DMS79 treated with DMSO at 0.1 percent for 48 hours (cell line): ENCODE data around the gene MARVELD1.

Experiments used
- DNase-seq: peaks from one replicate; lab custom pipeline; 2025; lab: John Stamatoyannopoulos, UW

MARVELD1 gene

DNA sequence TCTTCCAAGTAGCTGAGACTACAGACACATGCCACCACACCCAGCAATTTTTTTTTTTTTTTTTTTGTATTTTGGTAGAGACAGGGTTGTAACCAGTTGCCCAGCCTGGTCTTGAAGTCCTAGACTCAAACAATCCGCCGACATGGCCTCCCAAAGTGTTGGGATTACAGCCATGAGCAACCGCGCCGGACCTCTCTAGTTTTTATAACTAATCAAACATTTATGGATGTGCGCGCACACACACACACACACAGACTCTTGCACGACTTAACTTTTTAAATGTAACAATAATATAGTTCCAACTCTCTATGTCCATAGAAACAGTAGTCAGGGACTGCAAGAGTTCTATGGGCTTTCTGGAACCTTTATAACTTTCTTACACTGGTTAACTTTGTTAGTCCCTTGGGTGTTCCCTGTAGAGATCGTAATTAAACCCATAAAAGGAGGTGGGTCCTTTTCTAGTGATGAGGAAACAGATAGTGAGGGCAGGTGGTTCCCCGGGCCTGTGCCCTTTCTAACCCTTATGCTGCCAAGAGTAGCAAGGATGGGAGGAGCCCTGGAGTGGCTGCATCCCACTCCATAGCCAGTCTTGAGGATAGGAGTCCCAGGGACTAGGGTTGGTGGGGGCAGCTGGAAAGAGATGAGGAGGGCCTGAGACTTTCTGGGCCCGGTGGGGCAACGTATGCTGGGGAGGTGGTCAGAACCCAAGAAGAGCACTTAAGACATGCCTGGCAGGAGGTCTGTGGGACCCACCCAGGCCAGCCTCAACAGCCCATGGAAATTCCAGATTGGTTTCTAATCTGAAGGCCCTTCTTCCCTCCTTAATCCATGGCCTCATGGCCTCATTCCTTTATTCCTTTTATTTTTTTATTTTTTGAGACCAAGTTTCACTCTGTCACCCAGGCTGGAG, 8.6 kb downstream of the MARVELD1 start:
- no peak for DNase-seq

DNA sequence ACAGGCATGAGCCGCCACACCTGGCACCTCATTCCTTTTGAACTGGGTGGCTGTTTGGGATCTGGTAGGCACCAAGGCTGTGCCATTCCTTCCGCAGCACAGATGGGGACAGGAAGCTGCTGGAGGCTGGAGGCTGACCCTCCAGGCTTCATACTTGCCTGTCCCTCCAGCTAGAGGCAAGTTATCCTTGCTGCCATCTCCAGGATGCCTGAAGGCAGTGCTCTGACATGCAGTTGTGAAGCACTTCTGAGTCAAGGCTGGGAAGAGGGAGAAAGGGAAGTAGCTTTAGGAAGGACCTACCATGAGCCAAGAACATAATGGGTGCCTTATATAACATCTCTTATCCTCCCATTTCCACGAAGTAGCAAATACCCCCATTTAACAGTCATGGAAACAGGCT, 9.5 kb downstream of the MARVELD1 start:
- no peak for DNase-seq

DNA sequence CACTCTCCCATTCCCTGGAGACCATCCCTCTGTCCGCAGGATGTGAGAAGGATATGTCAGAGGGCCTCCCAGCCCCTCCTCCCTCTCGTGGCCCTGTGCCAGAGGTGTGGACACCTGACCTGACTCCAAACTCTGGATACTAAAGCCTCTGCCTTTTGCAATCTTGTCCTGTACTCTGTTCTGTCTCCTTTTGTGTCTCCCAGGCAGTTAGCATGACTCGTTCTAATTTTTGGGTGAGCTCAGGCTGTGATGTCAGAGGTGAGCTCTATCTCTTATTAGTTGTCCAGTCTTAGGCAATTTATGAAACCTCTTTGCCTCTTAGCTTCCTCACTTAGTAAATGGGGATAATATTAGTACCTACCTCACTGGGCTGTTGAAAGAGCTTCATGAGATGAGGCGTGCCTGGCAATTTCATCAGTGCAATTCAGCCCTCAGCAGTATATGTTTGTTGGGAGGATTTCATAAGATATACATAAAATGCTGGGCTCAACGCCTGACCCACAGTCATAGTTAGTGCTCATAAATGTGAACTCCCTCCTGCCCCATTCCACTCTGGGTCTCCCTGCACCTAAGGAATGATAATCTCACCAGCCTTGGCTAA, 10.9 kb downstream of the MARVELD1 start:
- no peak for DNase-seq

DNA sequence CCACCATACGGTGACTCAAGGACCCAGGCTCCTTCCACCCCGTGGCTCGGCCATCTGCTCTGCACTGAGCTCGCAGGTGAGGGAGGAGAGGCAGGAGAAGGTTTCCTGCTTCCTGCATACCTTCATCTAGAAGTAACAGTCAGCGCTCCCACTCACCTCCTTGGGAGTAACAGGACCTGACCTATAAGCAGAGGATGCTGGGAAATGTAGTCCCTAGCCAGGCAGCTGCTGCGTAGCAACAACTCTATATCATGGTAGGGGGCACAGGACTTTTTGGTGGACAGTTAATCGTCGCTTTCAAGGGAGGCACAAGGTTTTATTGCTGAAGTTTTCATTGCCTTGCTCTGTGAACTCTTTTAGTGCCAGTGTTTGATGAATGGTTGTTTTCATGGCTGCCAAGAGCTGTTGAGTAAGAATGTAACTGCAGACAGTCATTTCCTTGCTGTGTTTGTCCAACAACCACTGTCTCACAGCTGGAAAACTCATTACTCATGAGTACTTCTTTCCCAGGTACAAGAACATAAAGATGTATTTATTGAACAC, 13.2 kb downstream of the MARVELD1 start:
- DNase-seq: no peak

DNA sequence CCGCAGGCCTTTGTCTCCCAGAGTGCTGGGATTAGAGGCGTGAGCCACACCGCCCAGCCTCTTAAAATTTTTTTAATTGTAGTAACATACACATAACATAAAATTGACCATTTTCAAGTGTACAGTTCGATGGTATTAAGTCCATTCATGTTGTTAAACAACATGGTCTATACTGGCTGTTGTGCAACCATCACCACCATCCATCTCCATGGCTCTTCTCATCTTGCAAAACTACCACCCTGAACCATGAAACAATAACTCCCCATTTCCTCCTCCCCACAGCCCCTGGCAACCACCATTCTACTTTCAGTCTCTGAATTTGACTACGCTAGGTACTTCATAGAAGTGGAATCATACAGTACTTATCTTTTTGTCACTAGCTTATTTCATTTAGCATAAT, 15.5 kb downstream of the MARVELD1 start:
- DNase-seq: no peak

DNA sequence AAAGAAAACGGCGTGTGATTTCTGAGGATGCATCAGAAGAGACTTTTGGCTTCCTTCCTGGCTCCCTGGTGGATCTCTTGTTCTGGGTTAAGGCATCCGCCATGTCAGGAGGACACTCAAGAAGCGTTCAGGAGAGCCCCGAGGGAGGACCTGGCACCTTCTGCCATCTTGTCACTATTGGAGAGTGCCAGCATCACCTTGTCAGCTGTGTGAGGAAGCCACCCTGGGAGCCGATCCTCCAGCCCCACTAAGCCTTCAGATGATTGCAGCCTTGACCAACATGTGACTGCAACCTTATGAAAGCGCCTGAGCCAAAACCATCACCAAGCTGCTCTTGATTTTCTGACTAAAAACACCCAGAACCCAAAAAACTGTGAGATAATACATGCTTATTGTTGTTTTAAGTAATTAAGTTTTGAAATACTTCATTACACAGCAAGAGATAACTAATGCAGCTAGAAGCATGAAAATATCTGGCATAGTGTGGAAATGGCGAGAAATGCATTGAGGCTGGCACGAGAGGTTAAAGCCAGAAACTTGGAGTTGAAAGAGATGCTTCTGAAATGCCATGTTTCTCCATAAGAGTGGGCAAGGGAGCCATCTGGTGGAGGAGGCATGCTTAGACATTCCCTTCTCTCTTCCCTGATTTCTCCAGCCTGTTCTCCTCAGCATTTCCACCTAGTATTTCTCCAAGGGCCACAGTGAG, 18.0 kb downstream of the MARVELD1 start:
- DNase-seq: peak; percentile 22

DNA sequence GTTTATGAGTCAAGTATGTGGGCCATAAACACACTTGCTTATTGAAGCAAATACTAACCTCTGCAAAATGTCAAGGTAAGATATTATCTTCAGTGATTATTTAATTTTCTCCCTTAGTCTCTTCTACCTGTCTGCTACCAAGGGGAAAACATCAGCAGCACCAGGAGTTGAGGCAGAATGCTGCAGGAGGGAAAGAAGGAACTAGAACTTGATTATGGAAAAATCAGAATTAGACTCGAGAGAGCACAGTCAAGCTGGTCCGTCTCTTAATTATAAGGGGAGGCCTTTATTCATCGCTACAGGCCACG, 18.5 kb downstream of the MARVELD1 start:
- no peak for DNase-seq

DNA sequence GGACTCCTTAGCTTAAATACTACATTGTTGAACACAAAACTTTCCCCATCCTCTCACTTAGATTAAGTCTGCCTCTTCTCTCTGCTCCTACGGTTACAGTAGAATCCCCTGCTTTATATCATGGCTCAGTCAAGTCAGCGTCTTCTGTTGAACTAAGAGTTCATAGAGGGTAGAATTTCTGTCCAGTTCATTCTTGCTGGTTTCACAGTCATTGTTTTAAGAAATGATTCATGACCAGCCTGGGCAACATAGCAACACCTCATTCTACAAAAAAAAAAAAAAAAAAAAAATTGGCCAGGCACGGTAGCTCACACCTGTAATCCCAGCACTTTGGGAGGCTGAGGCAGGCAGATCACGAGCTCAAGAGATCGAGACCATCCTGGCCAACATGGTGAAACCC, 19.7 kb downstream of the MARVELD1 start:
- DNase-seq: no peak

DNA sequence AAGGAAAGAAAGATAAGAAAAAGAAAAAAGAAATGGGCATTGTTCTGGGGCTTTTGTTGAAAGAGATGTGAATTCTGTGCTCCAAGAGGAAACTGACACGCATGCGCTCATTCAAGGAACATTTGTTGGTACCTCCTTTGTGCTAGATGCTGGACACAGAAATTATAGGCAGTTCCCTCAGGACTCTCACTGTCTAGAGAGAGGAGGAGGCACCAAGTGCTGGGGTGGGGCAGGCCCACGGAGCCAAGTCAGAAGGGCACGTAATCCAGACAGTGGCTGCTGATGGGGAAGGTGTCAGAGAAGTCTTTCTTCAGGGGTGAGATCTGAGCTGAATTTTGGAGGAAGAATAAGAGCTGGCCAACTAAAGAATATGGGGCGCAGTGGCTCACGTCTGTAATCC, 20.5 kb downstream of the MARVELD1 start:
- no peak for DNase-seq

DNA sequence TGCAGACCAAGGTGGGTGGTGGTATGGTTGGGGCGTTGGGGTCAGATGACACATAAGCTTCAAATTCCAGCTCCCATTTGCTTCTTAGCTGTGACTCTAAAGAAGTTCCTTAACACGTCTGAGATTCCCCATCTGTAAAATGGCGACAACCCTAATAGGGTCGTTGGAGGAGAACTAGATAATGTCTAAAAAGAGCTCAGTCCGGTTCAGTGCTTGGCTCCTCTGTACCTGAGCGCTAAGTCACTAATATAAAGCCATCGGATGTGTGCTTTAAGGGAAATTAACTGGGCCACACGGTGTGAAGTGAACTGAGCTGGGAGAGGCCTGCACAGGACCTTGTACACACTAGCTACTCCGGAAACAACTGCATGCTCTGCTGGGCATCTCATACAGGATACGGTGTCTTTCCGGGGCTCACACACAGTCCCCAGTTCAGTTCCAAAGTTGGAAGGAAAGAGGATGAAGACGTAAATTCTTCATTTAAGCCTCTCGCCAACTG, 22.9 kb downstream of the MARVELD1 start:
- no peak for DNase-seq

DNA sequence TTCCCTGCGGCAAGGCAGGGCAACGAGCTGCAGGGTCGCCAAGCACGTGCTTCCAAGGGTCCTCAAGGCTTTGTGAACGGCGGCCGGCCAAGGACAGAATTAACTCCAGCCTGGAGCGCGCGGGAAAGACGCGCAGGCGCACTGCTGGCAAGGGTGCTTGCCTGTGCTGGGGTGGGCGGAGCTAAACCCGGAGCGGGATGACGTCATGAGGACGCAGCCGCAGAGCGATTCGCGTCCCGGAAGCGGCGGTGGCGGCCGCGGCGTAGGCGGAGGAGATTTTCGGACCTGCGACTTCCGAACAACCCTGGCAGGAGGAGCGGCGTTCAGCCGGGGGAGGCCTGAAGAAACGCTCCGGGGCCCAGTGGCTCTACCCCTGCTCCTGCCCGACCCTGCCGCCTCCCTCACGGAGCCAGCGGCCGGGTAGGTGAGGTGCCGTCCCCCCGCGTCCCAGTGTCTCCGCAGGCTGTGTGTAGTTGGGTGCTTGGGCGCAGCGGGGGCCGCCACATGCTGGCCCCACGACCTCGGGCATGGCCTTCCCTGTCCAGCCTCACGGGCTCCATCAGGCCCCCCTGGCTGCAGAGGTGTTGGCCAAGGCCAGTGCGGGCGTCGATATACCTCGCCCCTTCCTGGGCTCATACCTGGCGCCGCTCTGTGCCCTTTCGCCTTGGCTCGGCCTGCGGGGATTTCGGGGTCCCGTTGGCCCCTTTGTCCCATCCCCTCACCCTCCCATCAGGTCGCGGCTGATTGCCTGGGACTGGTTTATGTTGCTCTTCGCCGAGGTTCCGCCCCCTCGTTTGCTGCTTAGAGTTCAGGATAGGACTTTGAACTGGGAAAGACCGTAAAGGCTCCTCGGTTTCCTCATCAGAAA, 23.6 kb downstream of the MARVELD1 start, which contains the start of gene ZFYVE27:
ZFYVE27 (plus strand) TSS at position 227 of the 868 bp plus-strand sequence. CDS start 1,350 bp downstream, outside the sequence.
- DNase-seq: peak; percentile 66

DNA sequence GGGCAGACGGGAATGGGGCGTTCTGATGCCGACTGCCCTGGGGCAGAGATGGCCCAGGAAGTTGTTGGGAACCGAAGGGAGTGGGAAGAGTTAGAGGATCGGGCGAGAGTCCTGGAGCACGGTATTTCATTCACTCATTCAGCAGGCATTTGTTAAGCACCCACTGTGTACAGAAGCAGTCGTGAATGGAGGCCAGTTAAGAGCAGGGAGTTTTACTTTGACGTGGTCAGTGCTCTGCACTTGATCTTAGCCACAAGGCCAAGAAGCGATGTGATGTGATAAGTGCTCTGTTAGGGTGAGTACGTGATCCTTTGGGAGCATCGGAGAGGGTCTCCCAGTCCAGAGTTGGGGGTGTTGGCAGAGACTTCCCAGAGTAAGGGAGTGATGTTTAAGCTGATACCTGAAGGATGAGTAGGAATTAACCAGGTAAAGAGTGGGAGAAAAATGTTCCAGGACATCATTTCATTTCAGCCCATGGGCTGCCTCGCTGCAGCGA, 24.3 kb downstream of the MARVELD1 start:
- DNase-seq: no peak

DNA sequence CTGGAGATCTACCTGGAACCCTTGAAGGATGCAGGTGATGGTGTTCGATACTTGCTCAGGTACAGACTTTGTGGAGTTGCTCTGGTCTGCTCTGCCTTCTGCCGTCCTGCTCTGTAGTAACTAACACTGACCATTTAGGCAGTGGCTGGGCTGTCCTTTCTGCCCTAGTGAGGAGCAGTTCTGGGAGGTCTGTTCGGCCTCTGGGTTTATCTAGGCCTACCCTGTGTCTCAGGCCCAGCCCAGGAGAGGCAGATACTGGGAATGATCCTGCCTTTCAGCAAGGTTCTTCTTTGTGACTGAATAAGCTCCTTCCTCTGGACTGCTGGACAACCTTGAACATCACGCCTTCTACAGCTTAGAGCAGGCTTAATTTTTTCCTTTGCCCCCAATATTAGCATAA, 25.1 kb downstream of the MARVELD1 start:
- no peak for DNase-seq

DNA sequence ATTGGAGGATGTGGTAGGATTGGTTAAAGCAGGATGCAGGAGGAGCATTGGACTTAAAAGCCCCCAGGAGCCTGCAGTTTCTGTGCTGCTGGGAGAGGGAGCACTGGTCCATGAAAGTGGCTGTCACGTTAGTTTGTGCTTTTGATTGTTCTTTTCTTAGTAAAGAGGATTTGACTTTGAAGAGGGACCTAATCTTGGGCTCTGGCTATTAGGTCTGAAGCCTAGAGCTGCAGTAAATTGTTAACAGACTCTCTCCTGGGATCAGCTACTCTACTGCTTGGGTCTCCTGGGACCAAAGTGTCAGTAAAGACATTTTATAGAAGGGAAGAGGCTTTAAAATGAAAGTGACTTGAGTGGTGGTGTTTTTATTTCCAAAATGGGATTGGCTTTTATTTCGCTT, 27.1 kb downstream of the MARVELD1 start:
- DNase-seq: no peak

DNA sequence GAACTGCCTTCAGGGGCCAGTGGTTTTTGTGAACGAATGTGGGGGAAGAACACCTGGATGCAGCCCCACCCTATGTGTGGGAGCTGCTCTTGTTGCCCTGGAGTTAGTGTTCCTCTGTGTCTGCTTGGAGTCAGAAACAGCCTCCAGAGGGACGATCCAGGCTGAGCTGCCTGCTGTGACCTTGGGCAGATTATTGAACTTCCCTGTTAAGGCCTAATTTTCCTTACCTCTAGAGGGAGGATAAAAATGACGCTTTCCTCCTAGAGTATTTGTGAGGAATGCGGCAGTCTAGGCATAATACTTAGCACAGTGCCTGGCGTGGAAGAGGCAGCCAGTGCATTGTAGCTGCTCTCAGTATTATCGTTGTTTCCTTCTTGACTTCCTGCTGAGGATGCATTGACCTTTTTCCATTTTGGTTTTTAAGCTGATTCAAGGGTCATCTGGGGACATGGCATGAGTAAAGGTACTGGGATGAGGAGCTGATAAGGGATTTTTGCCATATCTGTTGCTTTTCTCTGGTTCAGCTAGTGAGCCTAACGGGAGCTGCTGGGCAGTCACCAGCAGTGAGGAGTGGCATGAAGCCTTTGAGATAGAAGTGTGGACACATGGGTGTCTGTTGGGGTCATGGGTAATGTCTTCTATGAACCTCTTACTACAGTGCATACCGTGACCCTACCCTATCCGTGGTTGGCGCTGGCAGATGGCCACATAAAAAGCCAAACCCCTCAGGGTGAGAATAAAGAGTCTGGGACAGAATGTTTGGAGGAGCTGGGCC, 29.8 kb downstream of the MARVELD1 start:
- no peak for DNase-seq

DNA sequence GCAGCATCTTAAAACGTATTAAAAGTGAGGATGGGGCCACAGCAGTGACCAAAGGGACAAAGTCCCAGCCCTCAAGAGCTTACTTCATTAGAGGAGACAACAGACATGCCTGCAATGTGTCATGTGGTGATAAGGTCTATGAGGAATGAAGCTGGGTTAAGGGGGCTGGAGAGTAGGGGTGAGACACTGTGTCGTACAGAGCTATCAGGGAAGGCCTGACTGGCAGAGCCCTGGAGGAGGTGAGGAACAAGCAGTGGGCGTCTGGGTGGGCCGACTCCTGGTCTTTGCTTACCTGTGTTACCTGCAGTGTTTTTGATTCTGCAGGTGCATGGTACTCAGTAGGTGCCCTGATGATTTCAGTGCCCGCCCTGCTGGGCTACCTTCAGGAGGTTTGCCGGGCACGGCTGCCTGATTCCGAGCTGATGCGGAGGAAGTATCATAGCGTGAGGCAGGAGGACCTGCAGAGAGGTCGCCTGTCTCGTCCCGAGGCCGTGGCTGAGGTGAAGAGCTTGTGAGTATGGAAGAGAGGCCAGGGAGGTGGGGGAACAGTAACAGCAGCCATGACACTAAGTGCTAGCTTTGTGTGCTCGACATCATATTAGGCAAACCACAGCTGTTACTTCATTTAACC, 31.0 kb downstream of the MARVELD1 start:
- DNase-seq: no peak

DNA sequence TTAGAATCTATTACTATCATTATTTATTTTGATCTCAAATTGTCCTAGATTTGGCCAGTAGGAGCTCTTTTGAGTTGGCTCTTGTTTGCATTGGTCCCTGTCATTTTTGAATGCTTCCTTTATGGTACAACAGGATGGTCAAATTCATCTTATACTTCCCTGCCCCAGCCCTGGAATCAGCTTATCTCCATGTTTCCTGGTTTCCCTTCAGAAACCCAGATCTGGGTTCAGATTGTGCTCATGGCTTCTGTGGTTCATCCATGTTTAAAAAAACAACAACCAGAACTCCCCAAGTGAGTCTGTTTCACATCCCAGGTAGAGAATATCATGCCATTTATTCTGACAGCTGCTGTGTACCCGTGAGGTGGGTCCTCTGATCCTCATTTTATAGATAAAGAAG, 34.0 kb downstream of the MARVELD1 start:
- DNase-seq: no peak

DNA sequence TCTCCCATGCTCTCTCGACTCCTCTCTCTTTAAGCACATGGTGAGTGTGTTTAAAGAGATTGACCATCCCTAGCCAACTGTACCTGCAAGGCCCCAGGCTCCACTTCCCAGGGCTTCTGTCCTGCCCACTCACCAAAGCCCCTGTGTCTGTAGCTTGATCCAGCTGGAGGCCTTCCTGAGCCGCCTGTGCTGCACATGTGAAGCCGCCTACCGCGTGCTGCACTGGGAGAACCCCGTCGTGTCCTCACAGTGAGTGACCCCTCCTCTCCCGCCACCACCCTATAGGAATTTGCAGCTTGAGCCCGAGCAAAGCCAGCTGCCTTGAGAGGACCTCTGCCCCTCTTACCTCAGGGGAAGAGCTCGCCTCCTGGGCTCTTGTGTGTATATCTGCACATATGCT, 34.6 kb downstream of the MARVELD1 start:
- no peak for DNase-seq

DNA sequence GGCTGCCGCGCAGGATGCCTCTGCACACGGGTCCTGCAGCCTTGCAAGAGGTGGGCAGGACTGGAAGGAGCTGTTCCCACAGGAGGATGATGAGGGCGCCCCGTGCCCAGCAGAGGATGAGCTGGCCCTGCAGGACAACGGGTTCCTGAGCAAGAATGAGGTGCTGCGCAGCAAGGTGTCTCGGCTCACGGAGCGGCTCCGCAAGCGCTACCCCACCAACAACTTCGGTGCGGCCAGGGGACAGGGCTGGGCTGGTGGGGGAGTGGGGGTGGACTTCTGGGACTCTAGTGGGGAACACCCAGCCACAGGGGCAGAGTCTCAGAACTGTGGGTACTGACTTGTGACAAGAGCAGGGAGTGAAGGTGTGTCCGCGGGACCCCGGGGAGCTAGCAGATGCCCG, 39.4 kb downstream of the MARVELD1 start:
- no peak for DNase-seq

DNA sequence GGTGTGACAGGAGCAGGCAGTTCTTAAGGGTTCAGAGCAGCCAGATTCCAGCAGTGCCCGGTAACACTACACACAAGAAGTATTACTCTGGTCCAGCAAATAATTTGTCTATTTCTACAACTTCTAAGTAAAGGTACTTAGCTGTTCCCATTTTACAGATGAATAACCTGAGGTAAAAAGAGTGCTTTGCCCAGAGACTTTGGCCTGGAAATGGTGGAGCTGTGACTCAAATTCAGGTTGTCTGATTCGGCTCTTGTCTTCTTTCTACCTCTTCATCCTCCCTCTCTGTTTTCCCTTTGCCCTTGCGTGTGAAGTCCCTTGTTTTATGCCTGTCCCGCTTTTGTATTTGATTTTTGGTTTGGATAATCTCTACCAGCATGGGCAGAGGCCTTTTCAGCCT, 41.2 kb downstream of the MARVELD1 start:
- no peak for DNase-seq
